Measurements from ENCODE around the gene DLL3.
A peak's percentile ranks its signal among the peaks of the same experiment; 100 is the strongest.

Gene DLL3

GRCh38 chr19:39517432-39517831 lies 18.7 kb downstream of the DLL3 start:
- no peak for DNase-seq (ENCODE audit: low read depth)

DNA sequence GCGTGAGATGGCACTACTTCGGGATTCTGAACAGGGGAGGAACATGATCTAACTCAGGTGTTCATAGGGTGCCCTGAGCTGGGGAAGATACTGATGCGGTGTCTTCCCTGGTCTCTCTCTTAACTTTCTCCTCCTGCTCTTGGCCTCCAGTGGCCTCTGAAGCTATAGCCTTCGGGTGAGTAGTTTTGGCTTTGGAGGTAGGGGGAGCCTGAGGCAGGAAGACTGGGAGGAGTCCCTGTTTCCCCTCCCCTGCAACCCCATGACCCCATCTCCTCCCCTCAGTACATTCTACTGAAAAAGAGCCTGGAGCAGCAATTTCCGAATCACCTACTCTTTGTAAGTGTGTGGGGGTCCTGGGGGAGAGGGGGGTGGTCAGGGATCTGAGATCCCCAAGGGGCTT lies 19.7 kb downstream of the DLL3 start:
- no peak for DNase-seq (ENCODE audit: low read depth)

DNA sequence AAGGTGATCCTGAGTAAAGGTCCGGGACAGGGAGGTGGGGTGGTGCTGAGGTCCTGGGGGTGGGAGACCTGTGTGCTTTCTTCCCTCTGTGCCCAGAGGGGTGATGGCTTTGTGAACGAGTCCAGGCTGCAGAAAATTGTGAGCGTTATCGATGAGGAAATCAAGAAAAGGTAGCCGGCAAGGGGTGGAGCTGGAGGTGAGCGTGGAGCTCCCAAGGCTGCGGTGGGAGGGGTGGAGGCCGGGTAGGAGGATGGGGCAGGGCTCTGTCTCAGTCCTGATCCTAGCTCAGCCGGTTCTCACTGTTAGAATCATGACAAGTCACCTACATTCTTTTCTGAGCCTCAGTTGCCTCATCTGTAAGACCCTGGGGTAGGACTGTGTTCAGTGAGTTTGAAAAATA lies 20.2 kb downstream of the DLL3 start:
- DNase-seq (ENCODE audit: low read depth) = no peak

DNA sequence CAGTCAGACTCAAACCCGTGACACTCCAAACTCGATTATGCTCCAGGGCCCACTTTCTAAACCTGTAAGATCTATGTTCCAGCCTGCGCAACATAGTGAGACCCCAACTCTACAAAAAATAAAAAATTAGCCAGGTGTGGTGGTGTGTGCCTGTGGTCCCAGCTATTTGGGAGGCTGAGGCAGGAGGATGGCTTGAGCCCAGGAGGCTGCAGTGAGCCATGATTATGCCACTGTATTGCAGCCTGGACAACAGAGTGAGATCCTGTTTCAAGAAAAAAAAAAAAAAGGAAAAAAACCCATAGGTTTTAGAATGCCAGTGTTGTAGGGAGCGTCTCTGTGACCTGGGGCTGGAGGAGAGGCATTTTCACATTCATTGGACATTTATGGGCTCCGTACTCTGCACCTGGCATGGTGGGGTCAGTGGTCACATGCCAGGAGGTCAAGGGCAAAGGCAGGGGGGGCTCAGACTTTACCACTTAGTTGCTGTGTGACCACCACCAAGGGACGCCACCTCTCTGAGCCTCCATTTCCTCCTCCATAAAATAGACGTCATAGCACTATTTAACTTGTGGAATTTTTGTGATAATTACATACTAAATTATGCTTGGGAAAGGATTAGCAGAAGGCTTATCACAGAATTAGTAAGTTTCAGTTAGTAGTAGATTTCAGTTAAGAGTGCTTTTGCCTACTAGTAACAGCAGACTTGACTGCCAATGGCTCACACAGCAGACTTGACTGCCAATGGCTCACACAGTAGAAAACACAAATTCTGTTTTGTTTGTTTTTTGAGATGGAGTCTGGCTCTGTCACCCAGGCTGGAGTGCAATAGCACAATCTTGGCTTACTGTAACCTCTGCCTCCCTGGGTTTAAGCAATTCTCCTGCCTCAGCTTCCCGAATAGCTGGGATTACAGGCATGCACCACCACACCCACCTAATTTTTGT lies 22.1 kb downstream of the DLL3 start:
- no peak for DNase-seq (ENCODE audit: low read depth)

GRCh38 chr19:39524495-39524894 lies 25.7 kb downstream of the DLL3 start:
- DNase-seq (ENCODE audit: low read depth) = no peak

DNA sequence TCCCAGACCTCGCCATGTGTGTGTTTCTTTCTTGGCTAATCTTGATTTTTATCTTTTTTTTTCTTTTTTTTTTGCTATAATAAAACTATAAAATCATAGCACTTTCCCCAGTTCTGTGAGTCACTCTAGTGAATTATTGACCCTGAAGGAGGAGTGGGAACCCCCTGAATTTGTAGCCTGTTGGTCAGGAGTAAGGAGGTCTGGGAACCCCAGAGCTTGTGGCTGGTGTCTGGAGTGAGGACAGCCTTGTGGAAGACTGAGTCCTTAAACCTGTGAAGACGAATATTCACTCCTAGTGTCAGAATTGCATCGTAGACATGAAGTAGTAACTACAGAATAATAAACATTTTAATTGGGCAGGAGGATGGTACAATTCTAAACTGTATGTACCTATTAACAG lies 26.5 kb downstream of the DLL3 start:
- DNase-seq (ENCODE audit: low read depth) = no peak

DNA sequence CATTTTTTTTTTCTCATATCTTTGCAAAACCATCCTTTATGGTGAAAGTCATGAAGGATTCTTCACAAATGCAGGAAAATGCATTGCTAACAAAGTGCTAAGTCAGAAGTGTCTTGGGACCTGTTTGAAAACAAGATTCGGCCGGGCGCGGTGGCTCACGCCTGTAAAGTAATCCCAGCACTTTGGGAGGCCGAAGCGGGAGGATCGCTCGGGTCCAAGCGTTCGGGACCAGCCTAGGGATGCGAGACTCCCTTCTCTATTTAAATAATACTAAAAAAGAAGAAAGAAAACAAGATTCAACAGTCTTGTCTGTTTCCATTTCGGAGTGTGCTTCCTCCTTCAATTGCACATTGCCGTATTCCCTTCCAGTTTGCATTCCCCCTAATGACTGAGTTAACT lies 33.1 kb downstream of the DLL3 start:
- no peak for DNase-seq (ENCODE audit: low read depth)

DNA sequence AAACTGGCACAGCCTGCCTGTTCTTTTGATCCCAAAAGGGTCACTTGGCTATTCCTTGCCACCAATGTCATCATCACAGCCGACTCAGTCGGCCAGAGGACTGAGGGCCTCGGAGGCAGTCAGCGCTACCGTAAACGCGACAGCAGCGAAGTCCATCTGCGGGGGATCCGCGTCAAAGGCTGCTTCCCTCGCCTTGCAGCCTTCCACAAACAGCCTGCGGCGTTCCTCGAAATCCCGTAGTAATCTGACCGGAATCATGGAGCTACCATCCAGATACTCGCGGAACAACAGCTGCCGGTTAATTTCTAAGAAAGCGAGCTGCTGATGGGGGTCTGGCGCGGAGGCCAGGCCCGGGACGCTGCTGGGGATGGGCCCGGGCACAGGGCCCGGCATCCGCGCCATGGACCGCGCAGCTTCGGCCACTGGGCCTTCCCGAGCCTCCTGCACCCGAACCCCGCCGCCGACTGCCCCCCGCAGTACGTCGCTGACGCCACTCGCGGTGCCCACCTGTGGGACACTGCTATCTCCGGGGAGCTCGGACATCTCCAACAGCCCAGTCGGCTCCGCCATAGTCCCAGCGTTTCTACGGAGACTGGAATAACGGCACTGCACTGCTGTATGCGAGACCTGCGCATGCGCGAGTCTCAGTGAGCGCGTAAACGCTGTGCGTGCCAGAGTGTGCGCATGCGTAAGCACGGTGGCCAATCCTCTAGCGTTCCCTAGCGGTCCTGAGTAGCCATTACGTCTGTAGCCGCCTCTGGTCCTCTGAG lies 33.7 kb downstream of the DLL3 start, which contains the start of gene EID2B:
TSS of gene EID2B (minus strand) at position 620 of the 770 bp plus-strand sequence. CDS start at position 570, 50 bp downstream.
- peak; percentile 89 for DNase-seq (ENCODE audit: low read depth)

- DNase-seq (ENCODE audit: low read depth) = no peak
Observed at GRCh38 chr19:39533003-39533512, 34.3 kb downstream of the DLL3 start.

GRCh38 chr19:39533791-39534190 lies 35.0 kb downstream of the DLL3 start:
- no peak for DNase-seq (ENCODE audit: low read depth)

- no peak for DNase-seq (ENCODE audit: low read depth)
Observed at GRCh38 chr19:39539165-39539517, 40.4 kb downstream of the DLL3 start.

DNA sequence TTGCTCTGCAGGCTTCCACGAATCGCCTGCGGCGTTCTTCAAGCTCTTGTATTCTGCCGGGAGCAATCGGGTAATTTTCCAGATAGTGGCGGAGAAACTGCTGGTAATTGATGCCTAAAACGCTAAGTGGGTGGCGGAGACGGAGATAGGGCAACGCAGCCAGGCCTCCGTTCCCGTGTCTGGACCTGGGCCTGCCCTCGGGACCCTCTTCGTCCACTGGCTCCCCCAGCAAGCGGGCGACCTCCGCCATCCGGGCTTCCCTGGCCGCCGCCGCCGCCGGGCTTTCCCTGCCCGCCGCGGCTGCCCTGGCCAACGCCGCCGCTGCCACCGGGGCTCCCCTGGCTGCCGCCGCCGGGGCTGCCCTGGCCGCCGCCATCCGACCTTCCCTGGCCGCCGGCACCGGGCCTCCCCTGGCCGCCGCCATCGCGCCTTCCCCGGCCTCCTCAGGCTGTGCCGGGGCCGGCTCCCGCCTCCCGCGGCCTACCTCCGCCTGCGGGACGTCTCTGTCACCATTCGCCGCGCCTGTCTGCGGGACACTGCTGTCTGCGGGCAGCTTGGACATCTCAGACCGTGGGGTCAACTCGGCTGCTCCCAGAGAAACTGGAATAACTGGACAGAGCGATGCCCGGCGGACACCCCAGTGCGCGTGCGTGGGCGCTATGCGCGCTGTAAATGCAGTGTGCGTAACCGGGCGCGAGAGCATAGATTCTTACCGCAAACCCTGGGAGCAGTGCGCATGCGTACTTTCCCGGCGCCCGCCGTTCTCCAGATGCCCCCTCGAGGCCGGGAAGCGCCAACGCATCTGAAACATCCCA lies 41.0 kb downstream of the DLL3 start, which contains the start of gene EID2:
TSS of gene EID2 (minus strand) at position 644 of the 815 bp plus-strand sequence. CDS start at position 562, 82 bp downstream.
- DNase-seq (ENCODE audit: low read depth) = peak; percentile 84

GRCh38 chr19:39540333-39540673 lies 41.6 kb downstream of the DLL3 start:
- DNase-seq (ENCODE audit: low read depth) = no peak

DNA sequence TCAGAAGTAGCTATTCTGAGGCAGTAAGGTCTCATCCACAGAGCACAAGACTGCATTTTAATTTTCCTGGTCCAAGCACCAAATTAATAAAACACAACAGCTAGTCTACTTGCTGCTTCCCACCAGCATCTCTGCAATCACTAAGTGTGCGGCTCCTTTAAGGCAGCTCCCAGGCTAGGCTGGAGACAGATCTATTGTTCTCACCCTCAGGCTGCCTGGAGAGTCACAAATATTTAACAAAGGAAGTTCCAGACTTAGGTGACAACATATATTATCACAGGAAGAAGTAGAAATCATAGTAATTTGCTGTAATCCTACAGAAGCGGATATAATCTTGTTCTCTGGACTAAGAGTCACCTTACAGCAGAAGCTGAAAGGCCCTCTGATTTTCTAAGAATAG lies 43.5 kb downstream of the DLL3 start:
- no peak for DNase-seq (ENCODE audit: low read depth)

DNA sequence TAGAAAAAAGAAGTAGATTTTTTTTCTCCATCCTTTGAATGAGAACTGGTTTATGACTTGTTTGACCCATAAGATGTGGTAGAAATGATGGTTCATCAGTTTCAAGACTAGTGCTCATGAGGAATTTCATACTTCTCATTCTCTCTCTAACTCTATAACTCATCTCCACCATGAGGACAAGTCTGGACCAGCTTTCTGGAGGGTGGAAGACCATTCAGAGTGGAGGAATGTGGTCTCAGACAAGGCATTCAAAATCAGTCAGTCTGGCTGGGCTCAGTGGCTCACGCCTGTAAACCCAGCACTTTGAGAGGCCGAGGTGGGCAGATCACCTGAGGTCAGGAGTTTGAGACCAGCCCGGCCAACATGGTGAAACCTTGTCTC lies 44.7 kb downstream of the DLL3 start:
- no peak for DNase-seq (ENCODE audit: low read depth)

DNA sequence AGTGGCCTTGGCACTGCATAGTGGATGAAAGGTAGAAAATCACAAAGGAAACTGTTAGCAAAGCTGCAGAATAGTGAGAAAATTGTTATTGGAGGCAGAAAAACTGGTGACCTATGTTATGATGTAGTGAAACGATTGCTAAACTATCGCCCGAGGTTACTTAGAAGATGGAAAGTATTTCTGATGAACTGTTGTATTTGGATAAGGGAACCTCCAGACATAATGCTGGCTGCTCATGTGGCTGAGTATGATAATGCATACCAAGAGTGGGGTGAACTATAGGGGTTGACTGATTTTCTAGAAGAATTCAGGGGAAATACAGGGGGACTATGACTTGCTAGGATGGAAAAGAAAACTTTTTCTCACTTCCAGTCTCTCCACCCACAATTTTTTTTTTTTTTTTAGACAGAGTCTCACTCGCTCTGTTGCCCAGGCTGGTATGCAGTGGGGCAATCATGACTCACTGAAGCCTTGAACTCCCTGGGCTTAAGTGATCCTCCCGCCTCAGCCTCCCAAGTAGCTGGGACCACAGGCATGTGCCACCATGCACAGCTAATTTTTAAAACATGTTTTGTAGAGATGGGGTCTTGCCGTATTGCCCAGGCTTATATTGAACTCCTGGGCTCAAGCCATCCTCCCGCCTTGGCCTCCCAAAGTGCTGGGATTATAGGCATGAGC lies 45.6 kb downstream of the DLL3 start:
- DNase-seq (ENCODE audit: low read depth) = no peak

- no peak for DNase-seq (ENCODE audit: low read depth)
Observed at GRCh38 chr19:39544911-39545310, 46.2 kb downstream of the DLL3 start.

DNA sequence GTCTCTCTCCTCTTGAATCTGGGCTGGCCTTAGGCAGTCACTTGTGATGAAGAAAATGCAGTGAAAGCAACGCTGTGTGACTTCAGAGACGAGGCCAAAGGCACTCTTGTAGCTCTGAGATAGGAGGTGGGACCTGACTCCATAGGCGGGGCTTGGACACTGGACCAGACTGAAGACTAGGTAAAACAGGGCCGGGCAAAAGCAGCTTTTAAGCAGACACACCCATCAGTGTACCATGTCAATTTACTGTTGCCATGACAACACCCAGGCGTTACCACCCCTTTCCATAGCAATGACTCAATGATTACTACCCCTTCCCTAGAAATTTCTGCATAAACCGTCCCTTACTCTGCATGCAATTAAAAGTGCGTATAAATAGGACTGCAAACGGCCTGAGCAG lies 47.9 kb downstream of the DLL3 start:
- no peak for DNase-seq (ENCODE audit: low read depth)

GRCh38 chr19:39550197-39550596 lies 51.5 kb downstream of the DLL3 start:
- no peak for DNase-seq (ENCODE audit: low read depth)

DNA sequence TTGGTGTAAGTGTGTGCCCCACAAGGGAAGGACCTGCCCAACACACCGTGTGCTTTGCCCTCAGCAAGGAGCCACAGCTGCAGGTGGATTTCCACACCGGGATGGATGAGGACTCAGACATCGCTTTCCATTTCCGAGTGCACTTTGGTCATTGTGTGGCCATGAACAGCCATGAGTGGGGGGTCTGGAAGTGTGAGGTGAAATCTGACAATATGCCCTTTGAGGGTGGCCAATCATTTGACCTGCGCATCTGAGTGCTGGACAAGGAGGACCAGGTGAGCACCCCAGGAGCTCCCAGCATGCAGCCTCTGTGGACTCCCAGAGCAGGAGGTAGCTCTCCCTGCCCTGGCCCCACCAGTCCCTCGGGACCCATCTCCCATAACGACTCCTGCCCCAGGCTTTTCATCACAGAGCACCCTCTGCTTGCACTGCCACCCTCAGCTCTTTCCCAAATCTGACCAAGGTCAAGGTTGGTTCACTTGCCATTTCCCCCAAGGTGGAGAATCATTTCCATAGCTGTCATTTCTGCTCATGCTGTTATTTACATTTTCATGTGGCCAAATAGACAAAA lies 54.4 kb downstream of the DLL3 start:
- DNase-seq (ENCODE audit: low read depth) = no peak

DNA sequence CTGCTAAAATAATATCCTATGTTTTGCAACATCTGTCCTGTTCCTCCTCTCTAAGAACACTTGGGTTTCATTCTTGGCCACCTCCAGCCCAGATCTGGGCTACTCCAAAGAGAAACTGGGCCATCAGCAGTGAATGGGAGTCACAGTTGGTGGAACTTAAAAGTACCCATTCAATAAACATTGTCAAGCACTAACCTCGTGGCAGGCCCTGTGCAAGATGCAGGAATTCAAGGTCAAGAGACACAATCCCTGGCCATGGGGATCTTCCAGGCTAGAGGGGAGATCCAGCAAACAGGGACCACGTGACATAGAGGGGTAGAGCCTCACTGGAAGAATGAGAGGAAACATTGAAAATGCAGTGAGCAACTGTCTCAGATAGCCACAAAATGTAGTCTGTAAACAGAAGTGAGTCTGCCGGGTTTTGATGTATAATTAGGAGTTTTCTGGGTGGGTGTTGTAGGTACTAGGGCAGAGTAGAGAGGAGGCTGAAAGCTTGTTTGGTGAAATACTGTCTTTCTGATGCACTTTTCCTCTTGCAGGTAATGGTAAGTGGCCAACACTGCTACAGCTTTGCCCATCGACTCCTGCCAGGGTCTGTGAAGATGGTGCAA lies 56.1 kb downstream of the DLL3 start:
- DNase-seq (ENCODE audit: low read depth) = no peak

Measured in T-helper 22 cell (primary cell).